Measurements from ENCODE around the gene TCF7L2.

Gene TCF7L2

DNA sequence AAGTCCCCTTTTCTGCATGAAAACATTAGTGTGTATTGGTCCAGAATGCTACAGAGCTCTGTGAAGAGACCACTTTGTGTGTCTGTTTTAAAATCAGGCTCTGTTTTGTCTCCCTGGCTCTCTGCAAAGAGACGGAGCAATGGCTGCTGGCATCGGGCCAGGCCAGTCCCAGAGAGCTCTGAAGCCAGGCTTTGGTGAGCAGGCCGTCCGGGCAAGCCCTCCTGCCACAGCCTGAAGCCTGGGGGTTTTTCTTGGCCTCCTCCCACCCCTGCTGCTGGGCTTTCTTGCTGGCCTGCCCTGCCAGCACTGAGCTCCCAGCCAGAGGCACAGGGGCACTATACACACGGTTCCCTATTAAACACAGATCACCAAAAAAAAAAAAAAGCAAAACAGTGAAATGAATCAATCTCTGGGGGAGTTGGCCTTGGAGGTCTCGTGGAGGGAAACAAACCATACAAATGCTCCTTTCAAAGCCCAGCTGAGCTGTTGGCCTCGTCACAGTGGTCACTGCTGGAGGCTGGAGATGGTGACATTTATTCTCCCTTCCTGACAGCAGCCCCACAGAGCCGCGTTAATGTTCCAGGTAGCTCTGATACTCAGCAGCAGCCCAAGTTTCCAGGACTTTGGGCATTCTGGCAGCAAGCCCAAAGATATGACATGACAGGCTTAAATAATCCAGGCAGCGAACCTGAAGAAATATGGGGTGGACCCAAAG is 237.2 kb downstream of the TCF7L2 start:
- TF ChIP-seq FOXP2 (optimal IDR thresholded peaks at IDR 0.05; ENCODE audit: borderline replicate concordance, extremely low read depth, extremely low read length, insufficient read depth) (no peak), POLR2AphosphoS5 (IDR thresholded peaks at IDR 0.05; ENCODE audit: low read depth, low read length) (no peak), TAF1 (IDR thresholded peaks at IDR 0.05; ENCODE audit: borderline replicate concordance, insufficient read depth, low read length) (no peak), SIN3A (IDR thresholded peaks at IDR 0.05; ENCODE audit: borderline replicate concordance, insufficient read depth, low read length) (no peak)
- TF ChIP-seq, protein P1, sequence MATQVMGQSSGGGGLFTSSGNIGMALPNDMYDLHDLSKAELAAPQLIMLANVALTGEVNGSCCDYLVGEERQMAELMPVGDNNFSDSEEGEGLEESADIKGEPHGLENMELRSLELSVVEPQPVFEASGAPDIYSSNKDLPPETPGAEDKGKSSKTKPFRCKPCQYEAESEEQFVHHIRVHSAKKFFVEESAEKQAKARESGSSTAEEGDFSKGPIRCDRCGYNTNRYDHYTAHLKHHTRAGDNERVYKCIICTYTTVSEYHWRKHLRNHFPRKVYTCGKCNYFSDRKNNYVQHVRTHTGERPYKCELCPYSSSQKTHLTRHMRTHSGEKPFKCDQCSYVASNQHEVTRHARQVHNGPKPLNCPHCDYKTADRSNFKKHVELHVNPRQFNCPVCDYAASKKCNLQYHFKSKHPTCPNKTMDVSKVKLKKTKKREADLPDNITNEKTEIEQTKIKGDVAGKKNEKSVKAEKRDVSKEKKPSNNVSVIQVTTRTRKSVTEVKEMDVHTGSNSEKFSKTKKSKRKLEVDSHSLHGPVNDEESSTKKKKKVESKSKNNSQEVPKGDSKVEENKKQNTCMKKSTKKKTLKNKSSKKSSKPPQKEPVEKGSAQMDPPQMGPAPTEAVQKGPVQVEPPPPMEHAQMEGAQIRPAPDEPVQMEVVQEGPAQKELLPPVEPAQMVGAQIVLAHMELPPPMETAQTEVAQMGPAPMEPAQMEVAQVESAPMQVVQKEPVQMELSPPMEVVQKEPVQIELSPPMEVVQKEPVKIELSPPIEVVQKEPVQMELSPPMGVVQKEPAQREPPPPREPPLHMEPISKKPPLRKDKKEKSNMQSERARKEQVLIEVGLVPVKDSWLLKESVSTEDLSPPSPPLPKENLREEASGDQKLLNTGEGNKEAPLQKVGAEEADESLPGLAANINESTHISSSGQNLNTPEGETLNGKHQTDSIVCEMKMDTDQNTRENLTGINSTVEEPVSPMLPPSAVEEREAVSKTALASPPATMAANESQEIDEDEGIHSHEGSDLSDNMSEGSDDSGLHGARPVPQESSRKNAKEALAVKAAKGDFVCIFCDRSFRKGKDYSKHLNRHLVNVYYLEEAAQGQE (IDR thresholded peaks at IDR 0.05; ENCODE audit: insufficient read depth in 1 of 2, low read depth in 2 of 2, low read length in 2 of 2) = no peak

DNA sequence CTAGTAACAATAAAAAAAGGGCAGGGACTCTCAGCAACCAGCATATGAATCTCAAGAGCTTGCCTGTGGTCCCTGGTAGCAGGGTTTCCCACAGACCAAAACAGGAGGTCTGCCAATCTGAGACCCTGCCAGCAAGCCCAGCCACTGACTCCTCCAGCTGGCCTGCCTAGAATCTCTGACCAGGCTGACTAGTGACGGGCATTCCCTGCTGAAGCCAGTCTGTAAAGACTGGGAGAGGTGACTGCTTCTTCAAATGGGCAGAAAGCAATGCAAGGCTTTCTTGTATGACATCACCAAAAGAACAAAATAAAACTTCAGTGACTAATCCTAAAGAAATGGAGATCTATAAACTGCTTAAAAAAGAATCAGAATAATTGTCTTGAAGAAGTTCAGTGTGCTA is 249.4 kb downstream of the TCF7L2 start:
- no peak for TF ChIP-seq POLR2AphosphoS5 (IDR thresholded peaks at IDR 0.05; ENCODE audit: low read depth, low read length)
- TF ChIP-seq, protein P1 (IDR thresholded peaks at IDR 0.05; ENCODE audit: insufficient read depth in 1 of 2, low read depth in 2 of 2, low read length in 2 of 2) = no peak

DNA sequence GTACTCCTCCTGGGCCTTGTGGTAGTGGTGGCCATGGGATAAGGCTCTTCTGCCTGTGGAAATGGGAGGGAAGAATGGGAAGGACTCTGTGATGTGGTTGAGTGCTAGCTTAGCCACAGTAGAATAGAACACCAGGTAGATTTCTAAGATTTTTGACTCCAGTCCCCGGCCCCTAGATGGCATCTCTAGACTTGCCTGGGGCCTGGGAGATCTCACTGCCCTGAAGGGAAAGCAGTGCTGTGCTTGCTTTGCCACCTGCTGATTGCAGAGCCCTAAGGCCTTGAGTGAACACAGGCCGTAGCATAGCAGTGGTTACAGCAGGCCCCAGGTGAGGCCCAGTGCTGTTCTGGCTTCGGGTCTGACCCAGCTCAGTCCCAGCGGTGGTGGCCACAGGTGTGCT is 252.0 kb downstream of the TCF7L2 start:
- TF ChIP-seq SIN3A (IDR thresholded peaks at IDR 0.05; ENCODE audit: borderline replicate concordance, insufficient read depth, low read length) (no peak), TAF1 (IDR thresholded peaks at IDR 0.05; ENCODE audit: borderline replicate concordance, insufficient read depth, low read length) (no peak), FOXP2 (optimal IDR thresholded peaks at IDR 0.05; ENCODE audit: borderline replicate concordance, extremely low read depth, extremely low read length, insufficient read depth) (no peak), POLR2AphosphoS5 (IDR thresholded peaks at IDR 0.05; ENCODE audit: low read depth, low read length) (no peak)
- TF ChIP-seq, protein P1 (IDR thresholded peaks at IDR 0.05; ENCODE audit: insufficient read depth in 1 of 2, low read depth in 2 of 2, low read length in 2 of 2) = no peak

DNA sequence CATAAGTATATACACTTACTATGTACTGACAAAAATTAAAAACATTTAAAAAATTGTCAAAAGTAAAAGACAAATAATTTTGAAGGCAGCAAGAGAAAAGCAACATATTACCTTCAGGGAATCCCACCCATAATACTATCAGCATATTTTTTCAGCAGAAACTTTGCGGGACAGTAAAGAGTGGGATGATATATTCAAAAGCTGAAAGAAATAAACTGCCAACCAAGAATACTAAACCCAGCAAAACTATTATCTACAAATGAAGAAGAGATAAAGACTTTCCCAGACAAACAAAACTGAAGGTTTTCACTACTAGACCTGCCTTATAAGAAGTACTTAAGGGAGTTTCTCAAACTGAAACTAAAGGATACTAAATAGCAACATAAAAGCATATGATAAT is 257.9 kb downstream of the TCF7L2 start:
- TF ChIP-seq TAF1 (IDR thresholded peaks at IDR 0.05; ENCODE audit: borderline replicate concordance, insufficient read depth, low read length) = no peak
- no peak for TF ChIP-seq SIN3A (IDR thresholded peaks at IDR 0.05; ENCODE audit: borderline replicate concordance, insufficient read depth, low read length)
- no peak for TF ChIP-seq FOXP2 (optimal IDR thresholded peaks at IDR 0.05; ENCODE audit: borderline replicate concordance, extremely low read depth, extremely low read length, insufficient read depth)
- TF ChIP-seq POLR2AphosphoS5 (IDR thresholded peaks at IDR 0.05; ENCODE audit: low read depth, low read length) = no peak
- TF ChIP-seq, protein P1 (IDR thresholded peaks at IDR 0.05; ENCODE audit: insufficient read depth in 1 of 2, low read depth in 2 of 2, low read length in 2 of 2) = no peak

DNA sequence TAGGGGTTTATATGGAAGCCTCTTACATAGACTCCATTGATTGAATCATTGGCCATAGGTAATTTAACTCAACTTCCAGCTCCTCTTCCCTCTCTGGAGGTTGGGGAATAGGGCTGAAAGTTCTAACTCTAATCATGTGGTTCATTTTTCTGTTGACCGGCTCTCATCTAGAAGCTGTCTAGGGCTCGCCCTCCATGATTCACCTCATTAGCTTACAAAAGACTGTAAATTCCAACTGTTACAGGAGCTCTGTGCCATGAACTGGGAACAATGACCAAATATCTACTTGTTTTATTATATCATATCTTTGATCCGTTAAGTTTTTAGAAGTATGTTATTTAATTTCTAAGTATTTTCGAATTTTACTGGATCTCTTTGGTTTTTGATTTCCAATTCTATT is 263.0 kb downstream of the TCF7L2 start:
- TF ChIP-seq POLR2AphosphoS5 (IDR thresholded peaks at IDR 0.05; ENCODE audit: low read depth, low read length) (no peak), FOXP2 (optimal IDR thresholded peaks at IDR 0.05; ENCODE audit: borderline replicate concordance, extremely low read depth, extremely low read length, insufficient read depth) (no peak), TAF1 (IDR thresholded peaks at IDR 0.05; ENCODE audit: borderline replicate concordance, insufficient read depth, low read length) (no peak), SIN3A (IDR thresholded peaks at IDR 0.05; ENCODE audit: borderline replicate concordance, insufficient read depth, low read length) (no peak)
- TF ChIP-seq, protein P1 (IDR thresholded peaks at IDR 0.05; ENCODE audit: insufficient read depth in 1 of 2, low read depth in 2 of 2, low read length in 2 of 2) = no peak

All from PFSK-1 (cell line).